ENCODE data around the gene USP20.

USP20 gene

GRCh38 chr9:129860653-129861446 is 25.6 kb downstream of the USP20 start:
- Histone ChIP-seq H3K9ac (ENCODE audit: low read length) (no peak overlapping the region), H3K4me1 (ENCODE audit: control insufficient read depth, low read depth, low read length) (no peaks in the 10 kb centered on the region), H3K27ac (ENCODE audit: low read length) (no peak overlapping the region)

GRCh38 chr9:129861447-129861827 is 26.2 kb downstream of the USP20 start:
- Histone ChIP-seq H3K9me3 (ENCODE audit: control insufficient read depth, low read depth, low read length) (no peaks in the 10 kb centered on the region), H3K4me1 (ENCODE audit: control insufficient read depth, low read depth, low read length) (no peaks in the 10 kb centered on the region), H3K9ac (ENCODE audit: low read length) (no peak overlapping the region), H3K36me3 (ENCODE audit: control insufficient read depth, low read depth, low read length) (no peaks in the 10 kb centered on the region), H3K27me3 (ENCODE audit: control insufficient read depth, insufficient read depth, low read length) (no peaks in the 10 kb centered on the region), H3K27ac (ENCODE audit: low read length) (no peak overlapping the region), H3K4me3 (ENCODE audit: low read length) (no peak overlapping the region)

More at GRCh38 chr9:129860653-129861446, 25.6 kb downstream of the USP20 start:
- Histone ChIP-seq H3K36me3 (ENCODE audit: control insufficient read depth, low read depth, low read length) (no peaks in the 10 kb centered on the region), H3K4me3 (ENCODE audit: low read length) (no peak overlapping the region), H3K9me3 (ENCODE audit: control insufficient read depth, low read depth, low read length) (no peaks in the 10 kb centered on the region), H3K27me3 (ENCODE audit: control insufficient read depth, insufficient read depth, low read length) (no peaks in the 10 kb centered on the region)

GRCh38 chr9:129863059-129863690 is 27.9 kb downstream of the USP20 start:
- no peaks in the 10 kb centered on the region for H3K27me3 ChIP-seq (ENCODE audit: control insufficient read depth, insufficient read depth, low read length)
- no peak overlapping the region for H3K27ac ChIP-seq (ENCODE audit: low read length)
- H3K4me1 ChIP-seq (ENCODE audit: control insufficient read depth, low read depth, low read length) = no peaks in the 10 kb centered on the region
- no peak overlapping the region for H3K4me3 ChIP-seq (ENCODE audit: low read length)
- H3K9me3 ChIP-seq (ENCODE audit: control insufficient read depth, low read depth, low read length) = no peaks in the 10 kb centered on the region
- no peak overlapping the region for H3K9ac ChIP-seq (ENCODE audit: low read length)
- no peaks in the 10 kb centered on the region for H3K36me3 ChIP-seq (ENCODE audit: control insufficient read depth, low read depth, low read length)

GRCh38 chr9:129864991-129865647 is 29.9 kb downstream of the USP20 start:
- H3K27ac ChIP-seq (ENCODE audit: low read length) = no peak overlapping the region
- H3K9me3 ChIP-seq (ENCODE audit: control insufficient read depth, low read depth, low read length) = no peaks in the 10 kb centered on the region
- no peak overlapping the region for H3K9ac ChIP-seq (ENCODE audit: low read length)
- no peak overlapping the region for H3K4me3 ChIP-seq (ENCODE audit: low read length)
- H3K36me3 ChIP-seq (ENCODE audit: control insufficient read depth, low read depth, low read length) = no peaks in the 10 kb centered on the region
- H3K4me1 ChIP-seq (ENCODE audit: control insufficient read depth, low read depth, low read length) = no peaks in the 10 kb centered on the region
- H3K27me3 ChIP-seq (ENCODE audit: control insufficient read depth, insufficient read depth, low read length) = no peaks in the 10 kb centered on the region

GRCh38 chr9:129865668-129866320 is 30.5 kb downstream of the USP20 start:
- Histone ChIP-seq H3K9ac (ENCODE audit: low read length) (no peak overlapping the region), H3K27ac (ENCODE audit: low read length) (no peak overlapping the region), H3K9me3 (ENCODE audit: control insufficient read depth, low read depth, low read length) (no peaks in the 10 kb centered on the region), H3K4me1 (ENCODE audit: control insufficient read depth, low read depth, low read length) (no peaks in the 10 kb centered on the region), H3K27me3 (ENCODE audit: control insufficient read depth, insufficient read depth, low read length) (no peaks in the 10 kb centered on the region), H3K36me3 (ENCODE audit: control insufficient read depth, low read depth, low read length) (no peaks in the 10 kb centered on the region), H3K4me3 (ENCODE audit: low read length) (no peak overlapping the region)

- H3K27ac ChIP-seq (ENCODE audit: low read length) = no peak overlapping the region
- H3K4me1 ChIP-seq (ENCODE audit: control insufficient read depth, low read depth, low read length) = no peaks in the 10 kb centered on the region
These were observed 31.3 kb downstream of the USP20 start for GRCh38 chr9:129866394-129867135.

GRCh38 chr9:129867136-129868022 is 32.1 kb downstream of the USP20 start:
- Histone ChIP-seq H3K27ac (ENCODE audit: low read length) (no peak overlapping the region), H3K4me1 (ENCODE audit: control insufficient read depth, low read depth, low read length) (no peaks in the 10 kb centered on the region), H3K9ac (ENCODE audit: low read length) (no peak overlapping the region), H3K4me3 (ENCODE audit: low read length) (no peak overlapping the region), H3K27me3 (ENCODE audit: control insufficient read depth, insufficient read depth, low read length) (no peaks in the 10 kb centered on the region), H3K36me3 (ENCODE audit: control insufficient read depth, low read depth, low read length) (no peaks in the 10 kb centered on the region), H3K9me3 (ENCODE audit: control insufficient read depth, low read depth, low read length) (no peaks in the 10 kb centered on the region)

More at GRCh38 chr9:129866394-129867135, 31.3 kb downstream of the USP20 start:
- H3K4me3 ChIP-seq (ENCODE audit: low read length) = no peak overlapping the region
- no peak overlapping the region for H3K9ac ChIP-seq (ENCODE audit: low read length)
- no peaks in the 10 kb centered on the region for H3K27me3 ChIP-seq (ENCODE audit: control insufficient read depth, insufficient read depth, low read length)
- no peaks in the 10 kb centered on the region for H3K36me3 ChIP-seq (ENCODE audit: control insufficient read depth, low read depth, low read length)
- H3K9me3 ChIP-seq (ENCODE audit: control insufficient read depth, low read depth, low read length) = no peaks in the 10 kb centered on the region

GRCh38 chr9:129868023-129868871 is 33.0 kb downstream of the USP20 start:
- H3K27me3 ChIP-seq (ENCODE audit: control insufficient read depth, insufficient read depth, low read length) = no peaks in the 10 kb centered on the region
- no peaks in the 10 kb centered on the region for H3K36me3 ChIP-seq (ENCODE audit: control insufficient read depth, low read depth, low read length)
- no peaks in the 10 kb centered on the region for H3K9me3 ChIP-seq (ENCODE audit: control insufficient read depth, low read depth, low read length)
- no peak overlapping the region for H3K4me3 ChIP-seq (ENCODE audit: low read length)
- H3K27ac ChIP-seq (ENCODE audit: low read length) = no peak overlapping the region
- H3K4me1 ChIP-seq (ENCODE audit: control insufficient read depth, low read depth, low read length) = no peaks in the 10 kb centered on the region
- H3K9ac ChIP-seq (ENCODE audit: low read length) = no peak overlapping the region

- no peak overlapping the region for H3K9ac ChIP-seq (ENCODE audit: low read length)
- H3K9me3 ChIP-seq (ENCODE audit: control insufficient read depth, low read depth, low read length) = no peaks in the 10 kb centered on the region
- no peak overlapping the region for H3K4me3 ChIP-seq (ENCODE audit: low read length)
- H3K36me3 ChIP-seq (ENCODE audit: control insufficient read depth, low read depth, low read length) = no peaks in the 10 kb centered on the region
- H3K27me3 ChIP-seq (ENCODE audit: control insufficient read depth, insufficient read depth, low read length) = no peaks in the 10 kb centered on the region
- H3K4me1 ChIP-seq (ENCODE audit: control insufficient read depth, low read depth, low read length) = no peaks in the 10 kb centered on the region
- no peak overlapping the region for H3K27ac ChIP-seq (ENCODE audit: low read length)
These were observed 33.7 kb downstream of the USP20 start for GRCh38 chr9:129868872-129869486.

Measured in iPS-18a (cell line).